AG10803 (cell line): ENCODE results near the gene VILL.

Experiments used
- DNase-seq: peaks from one replicate; pipeline ENCODE4 v3.0.0; 2010; ENCODE audit warnings: low read depth
- H3K4me3 ChIP-seq: 2 replicates; pipeline ENCODE4 v1.5.1; 2011; ENCODE audit warnings: mild to moderate bottlenecking, low read length, control low read depth
- CTCF ChIP-seq: conservative IDR thresholded peaks from 2 replicates; pipeline ENCODE4 v1.5.1; 2011; ENCODE audit warnings: mild to moderate bottlenecking, low read length, control low read depth, inconsistent platforms

The VILL gene

GRCh38 chr3:38016847-38017444 is 26.4 kb downstream of the VILL start:
- no peak for DNase-seq
- H3K4me3 ChIP-seq, result no peak overlapping the region
- no peak for TF ChIP-seq CTCF

GRCh38 chr3:38017445-38018295 is 27.1 kb downstream of the VILL start:
- no peak overlapping the region for H3K4me3 ChIP-seq
- no peak for DNase-seq
- TF ChIP-seq CTCF, result no peak

- DNase-seq, result no peak
- no peak for TF ChIP-seq CTCF
- H3K4me3 ChIP-seq, result no peak overlapping the region
These were observed 28.0 kb downstream of the VILL start for GRCh38 chr3:38018296-38019266.

GRCh38 chr3:38019658-38020341 is 29.2 kb downstream of the VILL start:
- DNase-seq, result no peak
- TF ChIP-seq CTCF, result no peak
- H3K4me3 ChIP-seq, result no peak overlapping the region

GRCh38 chr3:38020342-38020726 is 29.7 kb downstream of the VILL start:
- no peak for TF ChIP-seq CTCF
- H3K4me3 ChIP-seq, result no peak overlapping the region
- no peak for DNase-seq

- no peak for DNase-seq
- TF ChIP-seq CTCF, result no peak
- no peak overlapping the region for H3K4me3 ChIP-seq
These were observed 30.6 kb downstream of the VILL start for GRCh38 chr3:38021196-38021595.
